K562 (cell line): ENCODE data around the gene SMCO1. TPM values are rescaled to one million over a fixed set of nuclear protein-coding genes. Genes with fewer than 3 reads are reported as not detected.
A peak's percentile ranks its signal among the peaks of the same experiment; 100 is the strongest.

Experiments
- ADNP ChIP-seq: fragments of 200-800 bp; sonication (Bioruptor generic); IDR thresholded peaks from 2 replicates; pipeline ENCODE4 v1.6.1; 2016; ENCODE audit warnings: missing genetic modification characterization, missing compliant biosample characterization
- BMI1 ChIP-seq: fragments of 150-350 bp; IDR thresholded peaks from 2 replicates; pipeline ENCODE4 v1.6.1; 2014; ENCODE audit warnings: low read length
- CCNT2 ChIP-seq: IDR thresholded peaks from 2 replicates; pipeline ENCODE4 v1.6.1; 2011; ENCODE audit warnings: borderline replicate concordance, low read depth, mild to moderate bottlenecking, moderate library complexity, mixed read lengths, low read length; ENCODE audit not compliant: insufficient read length; ENCODE audit errors: extremely low read depth
- CXXC5 ChIP-seq: fragments of 250-450 bp; sonication (Bioruptor Pico); IDR thresholded peaks from 2 replicates; pipeline ENCODE4 v1.8.0; 2022; ENCODE audit warnings: inconsistent platforms, mild to moderate bottlenecking, moderate library complexity
- FOSL1 ChIP-seq: fragments of 200-800 bp; sonication (Bioruptor generic); conservative IDR thresholded peaks from 2 replicates; pipeline ENCODE4 v1.6.1; 2016; ENCODE audit warnings: missing genetic modification characterization, missing compliant biosample characterization
- GATA2 ChIP-seq: sonication (generic); formaldehyde crosslinking; IDR thresholded peaks from 2 replicates; pipeline ENCODE4 v1.4.0; 2020; ENCODE audit warnings: mild to moderate bottlenecking, missing genetic modification reagents
- HDAC2 ChIP-seq: fragments of 450-650 bp; IDR thresholded peaks from 2 replicates; pipeline ENCODE4 v1.6.1; 2016; ENCODE audit warnings: mild to moderate bottlenecking
- MIER1 ChIP-seq: fragments of 450-650 bp; IDR thresholded peaks from 2 replicates; pipeline ENCODE4 v1.6.1; 2016; ENCODE audit warnings: antibody characterized with exemption, mild to moderate bottlenecking, low read depth
- NCOA4 ChIP-seq: fragments of 450-650 bp; IDR thresholded peaks from 2 replicates; pipeline ENCODE4 v1.6.1; 2018; ENCODE audit warnings: mild to moderate bottlenecking; ENCODE audit not compliant: partially characterized antibody
- NFYB ChIP-seq: IDR thresholded peaks from 2 replicates; pipeline ENCODE4 v1.6.1; 2011; ENCODE audit warnings: mild to moderate bottlenecking, moderate library complexity; ENCODE audit not compliant: insufficient read length; ENCODE audit errors: extremely low read depth
- POLR2AphosphoS5 ChIP-seq: IDR thresholded peaks from 2 replicates; pipeline ENCODE4 v1.6.1; 2011; ENCODE audit warnings: mild to moderate bottlenecking, low read depth, low read length, moderate library complexity; ENCODE audit not compliant: control insufficient read depth, insufficient read depth
- RAD51 ChIP-seq: fragments of 450-650 bp; IDR thresholded peaks from 2 replicates; pipeline ENCODE4 v1.7.1; 2016; ENCODE audit warnings: low read depth, mild to moderate bottlenecking, borderline replicate concordance
- RBBP5 ChIP-seq: fragments of 200-600 bp; sonication (generic); IDR thresholded peaks from 2 replicates; pipeline ENCODE4 v1.6.1; 2012; ENCODE audit warnings: borderline replicate concordance, mild to moderate bottlenecking, low read length, control low read depth, inconsistent platforms; ENCODE audit not compliant: insufficient read depth, poor library complexity, severe bottlenecking
- TCF7L2 ChIP-seq: fragments of 150-350 bp; IDR thresholded peaks from 2 replicates; pipeline ENCODE4 v1.6.1; 2016; ENCODE audit warnings: low read depth, mild to moderate bottlenecking, low read length, moderate library complexity
- ZNF23 ChIP-seq: fragments of 250-450 bp; sonication (Bioruptor Pico); IDR thresholded peaks from 2 replicates; pipeline ENCODE4 v1.4.0; 2020; ENCODE audit warnings: mild to moderate bottlenecking
- ZNF57 ChIP-seq: fragments of 450-650 bp; formaldehyde crosslinking; IDR thresholded peaks from 2 replicates; pipeline ENCODE4 v1.4.0; 2020; ENCODE audit warnings: mild to moderate bottlenecking, moderate library complexity
- polyA plus RNA-seq, 8 experiments: library from polyadenylated mRNA; depleted of rRNA in 4 of 8; stranded (reverse) in 5 of 8; unstranded in 3 of 8; fragments of >200 nt; fragmentation: Nextera tagmentation in 2 of 8; fragmentation: Illumina TruSeq in 1 of 8; extraction: Ambion mirVana in 2 of 8; extraction: Trizol in 1 of 8; gene quantifications; 2 replicates each; pipeline versions ENCODE4 v1.2.1 to v1.2.3, GENCODE V29; 2011 to 2014; ENCODE audit warnings: inconsistent platforms in 1 of 8, missing spikeins in 1 of 8
- total RNA-seq, 7 experiments: library from RNA; depleted of rRNA in 6 of 7; stranded (reverse); fragments of >200 nt in 6 of 7; fragmentation: Illumina TruSeq in 2 of 7; extraction: Trizol in 2 of 7; gene quantifications; 2 replicates each; pipeline versions ENCODE4 v1.2.1 to v1.2.3, GENCODE V29; 2011 to 2021; ENCODE audit warnings: low replicate concordance in 1 of 7
- TF ChIP-seq, protein P1 (sequence below): fragments of 450-650 bp; IDR thresholded peaks from 2 replicates; pipeline ENCODE4 v1.6.1; 2017; ENCODE audit warnings: antibody characterized with exemption, mild to moderate bottlenecking
- TF ChIP-seq, protein P2 (sequence below), 2 experiments: fragments of 150-350 bp in 1 of 2; IDR thresholded peaks; 2 replicates each; pipeline ENCODE4 v1.6.1; 2012 to 2016; ENCODE audit warnings: low read depth in 2 of 2, low read length in 2 of 2, mild to moderate bottlenecking in 1 of 2, moderate library complexity in 1 of 2
- TF ChIP-seq, protein P3 (sequence below): sonication (generic); formaldehyde crosslinking; IDR thresholded peaks from 2 replicates; pipeline ENCODE4 v1.8.0; 2022; ENCODE audit warnings: mild to moderate bottlenecking, missing genetic modification reagents

SMCO1 gene
- total and polyA plus RNA-seq, 9 of the 15 experiments (the other 6 are each of a cell fraction or from before 2014, with no cell fraction given): 0.05 to 0.35 (median 0.12) TPM; not detected in 5

DNA sequence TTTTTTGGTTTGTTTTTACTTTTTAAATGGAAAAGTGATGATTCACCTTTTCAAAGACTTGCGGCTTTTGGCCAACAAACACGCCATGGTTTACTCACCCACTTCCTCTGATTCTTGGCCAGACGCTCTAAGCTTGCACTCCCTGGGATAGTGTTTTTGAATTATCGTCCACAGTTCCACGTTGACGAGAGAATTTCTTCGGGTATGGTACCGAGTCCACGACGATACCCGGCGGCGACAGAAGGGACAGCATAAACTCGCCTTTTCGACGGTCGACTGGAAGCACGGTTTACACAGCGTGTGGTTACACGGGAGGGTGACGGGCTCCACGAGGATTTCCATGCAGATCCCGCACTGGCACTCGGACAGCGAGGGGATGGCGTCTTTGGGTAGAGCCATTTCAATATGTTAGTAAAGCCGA lies 12.4 kb downstream of the SMCO1 start (continued):
- TF ChIP-seq RBBP5 (peak; percentile 66), NCOA4 (no peak), MIER1 (no peak), NFYB (no peak), ZNF57 (CRISPR knock-in tag) (no peak), CCNT2 (no peak), ADNP (tag) (no peak), TCF7L2 (no peak), GATA2 (CRISPR knock-in tag) (no peak), ZNF23 (CRISPR knock-in tag) (no peak), RAD51 (no peak), CXXC5 (CRISPR knock-in tag) (no peak), POLR2AphosphoS5 (no peak), BMI1 (no peak), FOSL1 (tag) (peak; percentile 34; the same call in 1 of the 2 replicates), HDAC2 (peak; percentile 15; the same call in 1 of the 2 replicates)
- TF ChIP-seq, protein P1, sequence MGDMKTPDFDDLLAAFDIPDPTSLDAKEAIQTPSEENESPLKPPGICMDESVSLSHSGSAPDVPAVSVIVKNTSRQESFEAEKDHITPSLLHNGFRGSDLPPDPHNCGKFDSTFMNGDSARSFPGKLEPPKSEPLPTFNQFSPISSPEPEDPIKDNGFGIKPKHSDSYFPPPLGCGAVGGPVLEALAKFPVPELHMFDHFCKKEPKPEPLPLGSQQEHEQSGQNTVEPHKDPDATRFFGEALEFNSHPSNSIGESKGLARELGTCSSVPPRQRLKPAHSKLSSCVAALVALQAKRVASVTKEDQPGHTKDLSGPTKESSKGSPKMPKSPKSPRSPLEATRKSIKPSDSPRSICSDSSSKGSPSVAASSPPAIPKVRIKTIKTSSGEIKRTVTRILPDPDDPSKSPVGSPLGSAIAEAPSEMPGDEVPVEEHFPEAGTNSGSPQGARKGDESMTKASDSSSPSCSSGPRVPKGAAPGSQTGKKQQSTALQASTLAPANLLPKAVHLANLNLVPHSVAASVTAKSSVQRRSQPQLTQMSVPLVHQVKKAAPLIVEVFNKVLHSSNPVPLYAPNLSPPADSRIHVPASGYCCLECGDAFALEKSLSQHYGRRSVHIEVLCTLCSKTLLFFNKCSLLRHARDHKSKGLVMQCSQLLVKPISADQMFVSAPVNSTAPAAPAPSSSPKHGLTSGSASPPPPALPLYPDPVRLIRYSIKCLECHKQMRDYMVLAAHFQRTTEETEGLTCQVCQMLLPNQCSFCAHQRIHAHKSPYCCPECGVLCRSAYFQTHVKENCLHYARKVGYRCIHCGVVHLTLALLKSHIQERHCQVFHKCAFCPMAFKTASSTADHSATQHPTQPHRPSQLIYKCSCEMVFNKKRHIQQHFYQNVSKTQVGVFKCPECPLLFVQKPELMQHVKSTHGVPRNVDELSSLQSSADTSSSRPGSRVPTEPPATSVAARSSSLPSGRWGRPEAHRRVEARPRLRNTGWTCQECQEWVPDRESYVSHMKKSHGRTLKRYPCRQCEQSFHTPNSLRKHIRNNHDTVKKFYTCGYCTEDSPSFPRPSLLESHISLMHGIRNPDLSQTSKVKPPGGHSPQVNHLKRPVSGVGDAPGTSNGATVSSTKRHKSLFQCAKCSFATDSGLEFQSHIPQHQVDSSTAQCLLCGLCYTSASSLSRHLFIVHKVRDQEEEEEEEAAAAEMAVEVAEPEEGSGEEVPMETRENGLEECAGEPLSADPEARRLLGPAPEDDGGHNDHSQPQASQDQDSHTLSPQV: no peak
- TF ChIP-seq, protein P2, sequence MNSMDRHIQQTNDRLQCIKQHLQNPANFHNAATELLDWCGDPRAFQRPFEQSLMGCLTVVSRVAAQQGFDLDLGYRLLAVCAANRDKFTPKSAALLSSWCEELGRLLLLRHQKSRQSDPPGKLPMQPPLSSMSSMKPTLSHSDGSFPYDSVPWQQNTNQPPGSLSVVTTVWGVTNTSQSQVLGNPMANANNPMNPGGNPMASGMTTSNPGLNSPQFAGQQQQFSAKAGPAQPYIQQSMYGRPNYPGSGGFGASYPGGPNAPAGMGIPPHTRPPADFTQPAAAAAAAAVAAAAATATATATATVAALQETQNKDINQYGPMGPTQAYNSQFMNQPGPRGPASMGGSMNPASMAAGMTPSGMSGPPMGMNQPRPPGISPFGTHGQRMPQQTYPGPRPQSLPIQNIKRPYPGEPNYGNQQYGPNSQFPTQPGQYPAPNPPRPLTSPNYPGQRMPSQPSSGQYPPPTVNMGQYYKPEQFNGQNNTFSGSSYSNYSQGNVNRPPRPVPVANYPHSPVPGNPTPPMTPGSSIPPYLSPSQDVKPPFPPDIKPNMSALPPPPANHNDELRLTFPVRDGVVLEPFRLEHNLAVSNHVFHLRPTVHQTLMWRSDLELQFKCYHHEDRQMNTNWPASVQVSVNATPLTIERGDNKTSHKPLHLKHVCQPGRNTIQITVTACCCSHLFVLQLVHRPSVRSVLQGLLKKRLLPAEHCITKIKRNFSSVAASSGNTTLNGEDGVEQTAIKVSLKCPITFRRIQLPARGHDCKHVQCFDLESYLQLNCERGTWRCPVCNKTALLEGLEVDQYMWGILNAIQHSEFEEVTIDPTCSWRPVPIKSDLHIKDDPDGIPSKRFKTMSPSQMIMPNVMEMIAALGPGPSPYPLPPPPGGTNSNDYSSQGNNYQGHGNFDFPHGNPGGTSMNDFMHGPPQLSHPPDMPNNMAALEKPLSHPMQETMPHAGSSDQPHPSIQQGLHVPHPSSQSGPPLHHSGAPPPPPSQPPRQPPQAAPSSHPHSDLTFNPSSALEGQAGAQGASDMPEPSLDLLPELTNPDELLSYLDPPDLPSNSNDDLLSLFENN (IDR thresholded peaks at IDR 0.05; ENCODE audit: low read depth in 2 of 2, low read length in 2 of 2): no peak
- TF ChIP-seq, protein P3, sequence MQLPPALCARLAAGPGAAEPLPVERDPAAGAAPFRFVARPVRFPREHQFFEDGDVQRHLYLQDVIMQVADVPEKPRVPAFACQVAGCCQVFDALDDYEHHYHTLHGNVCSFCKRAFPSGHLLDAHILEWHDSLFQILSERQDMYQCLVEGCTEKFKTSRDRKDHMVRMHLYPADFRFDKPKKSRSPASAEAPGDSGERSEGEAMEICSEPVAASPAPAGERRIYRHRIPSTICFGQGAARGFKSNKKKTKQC (CRISPR knock-in tag): 0 out of 2 replicates have a peak, but pooled peaks have one; percentile 21
